ENCODE results near the gene SCLT1. TPM values are rescaled to one million over a fixed set of nuclear protein-coding genes. Genes with fewer than 3 reads are reported as not detected.

Gene SCLT1
- total and polyA plus RNA-seq, 2 donors: 16.9 to 45.2 TPM

DNA sequence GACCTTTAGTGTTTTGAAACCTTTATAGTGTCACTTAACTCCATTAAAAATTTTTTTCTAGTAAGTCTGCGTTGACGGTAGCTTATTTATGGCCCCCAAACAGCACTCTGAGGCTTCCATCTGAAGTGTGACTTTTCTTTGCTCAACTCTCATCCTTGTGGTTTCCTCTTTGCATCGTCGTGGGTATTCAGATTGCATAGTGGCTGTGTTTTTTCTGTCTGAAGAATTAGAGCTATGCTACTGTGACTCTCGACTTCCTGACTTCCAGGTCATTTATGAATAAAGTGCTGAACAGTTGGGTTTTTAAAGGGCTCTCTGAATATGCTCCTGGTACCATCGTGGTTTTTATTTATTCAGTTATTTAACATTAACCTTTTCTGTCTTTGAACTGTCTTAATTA, 238.9 kb downstream of the SCLT1 start:
- peak in 6 of 9 donors; percentile 20 to 67 (median 28) for DNase-seq (ENCODE audit: low read depth in 6 of 9, low spot score in 9 of 9)
- 5% methylated on average over 6 of the region's 6 CpGs for WGBS
- Histone ChIP-seq H3K27me3 (ENCODE audit: control insufficient read depth in 2 of 2, insufficient read depth in 1 of 2, low read length in 1 of 2) (no peaks in the 10 kb centered on the region), H3K36me3 (ENCODE audit: control insufficient read depth in 2 of 2, insufficient read depth in 2 of 2, low read length in 1 of 2) (peaks cover 74 to 94% of the 10 kb centered on the region in 2 donors), H3K27ac (ENCODE audit: low read depth in 1 of 2, low read length in 1 of 2) (no peak overlapping the region), H3K4me3 (ENCODE audit: low read length in 2 of 2) (no peak overlapping the region), H3K9me3 (ENCODE audit: control insufficient read depth in 2 of 2, insufficient read depth in 1 of 2, low read length in 1 of 2) (no peaks in the 10 kb centered on the region), H3K4me1 (ENCODE audit: control insufficient read depth in 2 of 2, insufficient read depth in 2 of 2, low read length in 2 of 2) (peaks cover 0 to 7% of the 10 kb centered on the region in 2 donors)

GRCh38 chr4:128853741-128854140, 239.6 kb downstream of the SCLT1 start:
- 96% methylated on average over 5 of the region's 5 CpGs for WGBS

DNA sequence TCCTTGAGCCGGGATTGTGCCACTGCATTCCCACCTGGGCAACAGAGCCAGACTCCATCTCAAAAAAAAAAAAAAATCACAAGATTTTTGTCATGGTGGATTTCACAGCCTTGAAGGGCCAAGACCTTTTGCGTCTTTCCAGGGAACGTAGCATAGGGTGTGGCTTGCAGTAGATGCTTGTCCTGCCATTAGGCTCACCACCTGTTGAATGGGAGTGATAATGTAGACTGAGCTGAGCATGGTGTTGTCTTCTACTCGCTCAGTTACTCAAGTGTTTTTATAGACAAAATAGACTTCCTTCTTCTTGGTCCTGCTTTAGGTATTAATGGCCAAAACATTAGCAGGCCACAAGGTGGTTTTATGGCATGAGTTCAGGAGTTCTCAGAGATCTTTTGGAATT, 243.1 kb downstream of the SCLT1 start:
- H3K4me1 ChIP-seq (ENCODE audit: control insufficient read depth in 2 of 2, insufficient read depth in 2 of 2, low read length in 2 of 2): peaks cover 0 to 7% of the 10 kb centered on the region in 2 donors
- no peak for DNase-seq (ENCODE audit: low read depth in 6 of 9, low spot score in 9 of 9)
- H3K4me3 ChIP-seq (ENCODE audit: low read length in 2 of 2): no peak overlapping the region
- H3K27me3 ChIP-seq (ENCODE audit: control insufficient read depth in 2 of 2, insufficient read depth in 1 of 2, low read length in 1 of 2): no peaks in the 10 kb centered on the region
- peaks cover 76 to 94% of the 10 kb centered on the region in 2 donors for H3K36me3 ChIP-seq (ENCODE audit: control insufficient read depth in 2 of 2, insufficient read depth in 2 of 2, low read length in 1 of 2)
- H3K9me3 ChIP-seq (ENCODE audit: control insufficient read depth in 2 of 2, insufficient read depth in 1 of 2, low read length in 1 of 2): no peaks in the 10 kb centered on the region
- 98% methylated on average over 4 of the region's 4 CpGs for WGBS
- H3K27ac ChIP-seq (ENCODE audit: low read depth in 1 of 2, low read length in 1 of 2): no peak overlapping the region

More at GRCh38 chr4:128853741-128854140, 239.6 kb downstream of the SCLT1 start:
- Histone ChIP-seq H3K4me1 (ENCODE audit: control insufficient read depth in 2 of 2, insufficient read depth in 2 of 2, low read length in 2 of 2) (peaks cover 0 to 7% of the 10 kb centered on the region in 2 donors), H3K36me3 (ENCODE audit: control insufficient read depth in 2 of 2, insufficient read depth in 2 of 2, low read length in 1 of 2) (peaks cover 75 to 94% of the 10 kb centered on the region in 2 donors), H3K9me3 (ENCODE audit: control insufficient read depth in 2 of 2, insufficient read depth in 1 of 2, low read length in 1 of 2) (no peaks in the 10 kb centered on the region), H3K4me3 (ENCODE audit: low read length in 2 of 2) (no peak overlapping the region), H3K27me3 (ENCODE audit: control insufficient read depth in 2 of 2, insufficient read depth in 1 of 2, low read length in 1 of 2) (no peaks in the 10 kb centered on the region), H3K27ac (ENCODE audit: low read depth in 1 of 2, low read length in 1 of 2) (no peak overlapping the region)
- no peak for DNase-seq (ENCODE audit: low read depth in 6 of 9, low spot score in 9 of 9)

GRCh38 chr4:128848461-128848860, 244.9 kb downstream of the SCLT1 start:
- peaks cover 84 to 96% of the 10 kb centered on the region in 2 donors for H3K36me3 ChIP-seq (ENCODE audit: control insufficient read depth in 2 of 2, insufficient read depth in 2 of 2, low read length in 1 of 2)
- H3K4me1 ChIP-seq (ENCODE audit: control insufficient read depth in 2 of 2, insufficient read depth in 2 of 2, low read length in 2 of 2): no peaks in the 10 kb centered on the region
- no peak overlapping the region for H3K27ac ChIP-seq (ENCODE audit: low read depth in 1 of 2, low read length in 1 of 2)
- no peak overlapping the region for H3K4me3 ChIP-seq (ENCODE audit: low read length in 2 of 2)
- no peaks in the 10 kb centered on the region for H3K27me3 ChIP-seq (ENCODE audit: control insufficient read depth in 2 of 2, insufficient read depth in 1 of 2, low read length in 1 of 2)
- WGBS: 99% methylated on average over 3 of the region's 3 CpGs
- DNase-seq (ENCODE audit: low read depth in 6 of 9, low spot score in 9 of 9): no peak
- H3K9me3 ChIP-seq (ENCODE audit: control insufficient read depth in 2 of 2, insufficient read depth in 1 of 2, low read length in 1 of 2): no peaks in the 10 kb centered on the region

- Histone ChIP-seq H3K27me3 (ENCODE audit: control insufficient read depth in 2 of 2, insufficient read depth in 1 of 2, low read length in 1 of 2) (no peaks in the 10 kb centered on the region), H3K4me3 (ENCODE audit: low read length in 2 of 2) (no peak overlapping the region), H3K9me3 (ENCODE audit: control insufficient read depth in 2 of 2, insufficient read depth in 1 of 2, low read length in 1 of 2) (no peaks in the 10 kb centered on the region), H3K36me3 (ENCODE audit: control insufficient read depth in 2 of 2, insufficient read depth in 2 of 2, low read length in 1 of 2) (peaks cover 85 to 97% of the 10 kb centered on the region in 2 donors), H3K27ac (ENCODE audit: low read depth in 1 of 2, low read length in 1 of 2) (no peak overlapping the region), H3K4me1 (ENCODE audit: control insufficient read depth in 2 of 2, insufficient read depth in 2 of 2, low read length in 2 of 2) (no peaks in the 10 kb centered on the region)
- DNase-seq (ENCODE audit: low read depth in 6 of 9, low spot score in 9 of 9): no peak
- 56% methylated on average over 7 of the region's 7 CpGs for WGBS
These were observed 246.1 kb downstream of the SCLT1 start for GRCh38 chr4:128847082-128847724.

DNA sequence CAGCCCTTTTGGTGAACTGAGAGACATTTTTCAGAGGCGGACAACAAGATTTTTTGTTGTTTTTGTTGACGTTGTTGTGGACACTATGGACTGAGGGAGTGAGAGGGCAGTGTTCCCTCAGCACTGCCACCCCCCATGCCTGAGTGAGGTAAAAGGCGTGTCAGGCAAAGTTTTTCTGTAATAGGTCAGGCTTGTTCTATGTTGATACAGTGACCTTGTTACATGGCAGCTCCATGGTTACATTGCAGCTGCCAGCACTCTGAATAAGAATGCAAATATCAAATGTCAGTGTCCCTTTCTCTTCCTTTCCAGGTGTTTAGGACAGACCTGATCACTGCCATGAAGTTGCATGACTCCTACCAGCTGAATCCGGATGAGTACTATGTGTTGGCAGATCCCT, 247.3 kb downstream of the SCLT1 start:
- 96% methylated on average over 4 of the region's 4 CpGs for WGBS
- Histone ChIP-seq H3K4me1 (ENCODE audit: control insufficient read depth in 2 of 2, insufficient read depth in 2 of 2, low read length in 2 of 2) (no peaks in the 10 kb centered on the region), H3K27me3 (ENCODE audit: control insufficient read depth in 2 of 2, insufficient read depth in 1 of 2, low read length in 1 of 2) (no peaks in the 10 kb centered on the region), H3K36me3 (ENCODE audit: control insufficient read depth in 2 of 2, insufficient read depth in 2 of 2, low read length in 1 of 2) (peaks cover 76 to 96% of the 10 kb centered on the region in 2 donors), H3K9me3 (ENCODE audit: control insufficient read depth in 2 of 2, insufficient read depth in 1 of 2, low read length in 1 of 2) (no peaks in the 10 kb centered on the region), H3K27ac (ENCODE audit: low read depth in 1 of 2, low read length in 1 of 2) (no peak overlapping the region), H3K4me3 (ENCODE audit: low read length in 2 of 2) (no peak overlapping the region)
- no peak for DNase-seq (ENCODE audit: low read depth in 6 of 9, low spot score in 9 of 9)

DNA sequence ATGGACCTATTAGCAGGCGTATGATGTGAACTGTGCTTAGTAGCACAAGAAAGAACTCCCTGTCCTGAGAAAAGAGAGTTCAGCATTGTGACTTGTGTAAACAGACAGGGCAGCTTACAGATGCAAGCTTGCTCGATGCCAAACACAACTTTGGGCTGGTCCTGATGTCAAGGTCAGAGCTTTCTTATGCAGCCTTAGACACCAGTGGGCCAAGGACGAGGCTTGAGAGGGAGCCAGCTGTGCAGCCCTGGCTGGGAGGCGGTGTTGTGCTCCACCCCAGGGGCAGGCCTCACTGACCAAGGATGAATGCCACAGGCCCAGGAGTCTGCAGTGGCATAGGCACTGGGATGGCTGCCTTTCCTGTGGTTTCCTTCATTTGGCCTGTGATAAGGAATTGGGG, 248.4 kb downstream of the SCLT1 start:
- 96% methylated on average over 4 of the region's 4 CpGs for WGBS
- Histone ChIP-seq H3K9me3 (ENCODE audit: control insufficient read depth in 2 of 2, insufficient read depth in 1 of 2, low read length in 1 of 2) (no peaks in the 10 kb centered on the region), H3K36me3 (ENCODE audit: control insufficient read depth in 2 of 2, insufficient read depth in 2 of 2, low read length in 1 of 2) (peaks cover 68 to 92% of the 10 kb centered on the region in 2 donors), H3K27ac (ENCODE audit: low read depth in 1 of 2, low read length in 1 of 2) (no peak overlapping the region), H3K4me3 (ENCODE audit: low read length in 2 of 2) (no peak overlapping the region), H3K27me3 (ENCODE audit: control insufficient read depth in 2 of 2, insufficient read depth in 1 of 2, low read length in 1 of 2) (no peaks in the 10 kb centered on the region), H3K4me1 (ENCODE audit: control insufficient read depth in 2 of 2, insufficient read depth in 2 of 2, low read length in 2 of 2) (peaks cover 0 to 5% of the 10 kb centered on the region in 2 donors)
- DNase-seq (ENCODE audit: low read depth in 6 of 9, low spot score in 9 of 9): no peak

DNA sequence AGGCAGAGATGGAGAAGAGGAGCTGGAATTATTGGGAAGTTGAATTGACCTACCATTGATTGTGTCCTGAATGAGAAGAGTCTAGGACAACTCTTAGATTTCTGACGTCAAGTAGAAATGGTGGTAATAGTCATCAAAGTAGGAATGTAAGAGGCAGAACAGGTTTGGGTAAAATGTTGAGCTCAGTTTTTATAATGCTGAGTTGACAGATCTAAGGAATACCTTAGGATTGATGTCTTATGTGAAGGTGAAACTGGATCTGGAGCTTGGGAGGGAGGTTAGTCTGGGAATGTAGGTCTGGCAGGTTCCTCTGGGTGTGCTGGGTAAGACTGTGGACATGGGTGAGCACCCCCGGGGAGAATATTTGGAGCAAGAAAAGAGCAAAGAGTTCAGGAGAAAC, 251.9 kb downstream of the SCLT1 start:
- no peaks in the 10 kb centered on the region for H3K27me3 ChIP-seq (ENCODE audit: control insufficient read depth in 2 of 2, insufficient read depth in 1 of 2, low read length in 1 of 2)
- no peaks in the 10 kb centered on the region for H3K9me3 ChIP-seq (ENCODE audit: control insufficient read depth in 2 of 2, insufficient read depth in 1 of 2, low read length in 1 of 2)
- H3K4me3 ChIP-seq (ENCODE audit: low read length in 2 of 2): no peak overlapping the region
- H3K27ac ChIP-seq (ENCODE audit: low read depth in 1 of 2, low read length in 1 of 2): no peak overlapping the region
- no peak for DNase-seq (ENCODE audit: low read depth in 6 of 9, low spot score in 9 of 9)
- WGBS: 96% methylated on average over 2 of the region's 2 CpGs
- peaks cover 37 to 68% of the 10 kb centered on the region in 2 donors for H3K36me3 ChIP-seq (ENCODE audit: control insufficient read depth in 2 of 2, insufficient read depth in 2 of 2, low read length in 1 of 2)
- peaks cover 0 to 5% of the 10 kb centered on the region in 2 donors for H3K4me1 ChIP-seq (ENCODE audit: control insufficient read depth in 2 of 2, insufficient read depth in 2 of 2, low read length in 2 of 2)

- Histone ChIP-seq H3K36me3 (ENCODE audit: control insufficient read depth in 2 of 2, insufficient read depth in 2 of 2, low read length in 1 of 2) (peaks cover 33 to 66% of the 10 kb centered on the region in 2 donors), H3K4me1 (ENCODE audit: control insufficient read depth in 2 of 2, insufficient read depth in 2 of 2, low read length in 2 of 2) (peaks cover 0 to 5% of the 10 kb centered on the region in 2 donors), H3K9me3 (ENCODE audit: control insufficient read depth in 2 of 2, insufficient read depth in 1 of 2, low read length in 1 of 2) (no peaks in the 10 kb centered on the region), H3K4me3 (ENCODE audit: low read length in 2 of 2) (no peak overlapping the region), H3K27me3 (ENCODE audit: control insufficient read depth in 2 of 2, insufficient read depth in 1 of 2, low read length in 1 of 2) (no peaks in the 10 kb centered on the region), H3K27ac (ENCODE audit: low read depth in 1 of 2, low read length in 1 of 2) (no peak overlapping the region)
- DNase-seq (ENCODE audit: low read depth in 6 of 9, low spot score in 9 of 9): no peak
- 94% methylated on average over 2 of the region's 2 CpGs for WGBS
These were observed 252.5 kb downstream of the SCLT1 start for GRCh38 chr4:128840711-128841318.
